ENCODE results near the gene DMRTB1. TPM values are rescaled to one million over a fixed set of nuclear protein-coding genes. Genes with fewer than 3 reads are reported as not detected.

The DMRTB1 gene
- total RNA-seq, 1 experiment from 2014 or later: not detected

DNA sequence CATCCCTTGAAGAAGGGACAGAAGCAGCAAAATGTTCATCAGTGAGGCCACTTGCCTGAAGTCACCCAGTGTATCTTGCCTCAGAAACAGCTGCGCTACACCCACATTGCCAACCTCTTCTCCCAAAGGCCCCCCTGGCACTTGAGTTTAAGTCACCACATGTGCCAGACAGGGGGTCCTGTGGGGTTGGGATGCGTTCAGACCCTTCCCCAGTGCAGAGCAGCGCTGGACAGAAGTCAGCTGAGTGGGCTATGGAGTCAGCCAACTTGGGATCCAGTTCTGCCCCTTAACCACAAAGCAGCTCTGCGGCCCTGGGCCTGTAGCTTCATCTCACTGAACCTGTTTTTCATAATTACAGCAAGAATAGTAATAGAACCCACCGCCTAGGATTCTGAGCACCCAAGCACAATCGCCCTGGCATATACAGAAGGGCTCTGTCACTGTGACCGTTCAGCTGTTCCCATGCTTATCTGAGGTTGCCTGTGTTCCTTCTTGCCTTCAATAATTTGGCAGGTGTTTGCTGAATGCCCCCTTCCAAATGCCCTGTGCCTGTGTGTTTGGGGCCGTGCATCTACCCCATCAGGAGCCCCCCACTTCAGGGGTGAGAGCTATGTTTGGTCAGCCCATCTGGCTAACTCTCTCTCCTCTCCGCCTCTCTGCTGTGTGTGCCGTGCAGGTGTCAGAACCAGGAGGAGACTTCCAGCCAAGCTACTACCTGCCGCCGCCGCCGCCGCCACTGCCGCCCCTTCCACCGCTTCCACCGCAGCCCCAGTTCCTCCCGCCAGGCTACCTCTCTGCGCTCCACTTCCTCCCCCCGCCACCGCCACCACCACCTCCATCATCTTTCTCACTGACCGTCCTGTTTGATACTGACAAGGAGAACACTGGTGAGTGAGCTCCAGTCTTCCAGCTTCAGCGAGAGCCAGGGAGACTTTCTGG is 5.0 kb downstream of the DMRTB1 start:
- DNase-seq (ENCODE audit: low read depth): no peak

- no peak for DNase-seq (ENCODE audit: low read depth)
Observed at GRCh38 chr1:53465023-53465957, 6.1 kb downstream of the DMRTB1 start.

DNA sequence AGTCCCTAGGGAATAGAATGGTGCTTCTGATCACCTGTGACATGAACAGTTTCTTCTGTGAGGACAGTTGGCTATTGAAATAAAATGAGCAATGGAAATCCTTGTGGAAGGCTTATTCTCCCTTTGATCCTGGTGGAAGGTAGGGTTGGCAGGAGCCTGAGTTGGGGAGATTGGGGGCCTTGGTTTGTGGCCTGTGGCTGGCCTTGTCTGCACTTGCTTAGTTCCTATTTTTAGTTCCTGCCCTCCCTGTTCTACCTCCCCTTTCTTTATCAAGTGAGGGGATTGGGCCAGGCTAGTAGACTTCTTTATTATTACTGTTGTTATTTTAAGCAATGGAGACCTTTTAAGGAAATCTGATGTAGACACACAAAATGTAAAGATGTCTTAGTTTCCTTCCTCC is 8.2 kb downstream of the DMRTB1 start:
- DNase-seq (ENCODE audit: low read depth): no peak

DNA sequence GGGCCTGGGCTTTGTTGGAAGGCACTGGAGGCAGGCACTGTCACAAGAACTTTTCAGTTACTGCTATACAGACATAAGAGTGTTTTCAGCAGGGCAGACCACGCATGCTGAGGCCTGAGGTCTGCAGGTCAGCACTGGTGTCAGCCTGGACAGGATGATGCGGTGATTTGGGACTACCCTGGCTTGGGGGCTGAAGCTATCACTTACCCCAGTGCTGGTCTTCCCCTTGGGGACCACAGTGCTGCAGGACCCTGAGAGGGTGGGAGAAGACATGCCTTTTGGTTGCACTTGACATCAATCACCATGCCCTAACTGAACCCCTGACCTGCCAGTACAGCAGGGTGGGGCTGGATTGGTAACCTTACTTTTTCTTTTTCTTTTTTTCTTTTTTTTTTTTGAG is 9.2 kb downstream of the DMRTB1 start:
- DNase-seq (ENCODE audit: low read depth): no peak

GRCh38 chr1:53469373-53469772 is 10.2 kb downstream of the DMRTB1 start:
- DNase-seq (ENCODE audit: low read depth): no peak

- DNase-seq (ENCODE audit: low read depth): no peak
Observed at GRCh38 chr1:53470155-53470554, 11.0 kb downstream of the DMRTB1 start.

GRCh38 chr1:53470584-53470983 is 11.4 kb downstream of the DMRTB1 start:
- DNase-seq (ENCODE audit: low read depth): no peak

GRCh38 chr1:53471000-53471399 is 11.8 kb downstream of the DMRTB1 start:
- no peak for DNase-seq (ENCODE audit: low read depth)

DNA sequence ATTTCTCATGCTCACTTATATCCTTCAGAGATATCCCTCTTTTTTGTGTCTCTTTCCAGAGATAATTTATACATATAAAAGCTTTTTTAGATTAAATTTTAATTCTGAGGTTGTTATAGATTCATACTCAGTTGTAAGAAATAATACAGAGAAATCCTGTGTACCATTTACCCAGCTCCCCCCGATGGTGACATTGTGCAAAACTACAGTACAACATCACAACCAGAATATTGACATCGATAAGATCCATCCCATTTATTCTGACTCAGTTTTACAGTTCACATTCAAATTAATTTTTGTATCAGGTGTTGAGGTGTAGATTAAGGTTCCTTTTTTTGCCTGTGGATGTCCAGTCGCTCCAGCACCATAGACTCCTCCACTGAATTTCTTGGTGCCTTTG is 14.3 kb downstream of the DMRTB1 start:
- no peak for DNase-seq (ENCODE audit: low read depth)

DNA sequence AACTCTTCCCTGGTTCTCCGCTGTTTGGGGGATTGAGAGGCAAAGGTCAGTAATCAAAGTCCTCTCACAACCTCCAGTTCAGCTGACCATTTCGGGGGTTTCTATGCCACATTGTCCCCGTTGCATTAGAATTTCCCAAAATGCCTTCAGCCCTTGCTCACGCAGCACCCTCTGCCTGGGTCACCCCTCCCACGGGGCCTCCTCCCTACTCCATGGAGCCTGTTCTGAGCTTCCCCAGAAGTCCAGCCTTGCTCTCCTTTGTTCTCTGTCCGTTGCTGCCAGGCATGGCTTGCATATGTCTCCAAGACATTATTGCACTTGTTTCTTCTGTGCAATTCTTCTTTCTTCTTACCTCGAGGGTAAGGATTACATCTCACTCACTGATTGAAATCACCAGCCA is 16.5 kb downstream of the DMRTB1 start:
- no peak for DNase-seq (ENCODE audit: low read depth)

GRCh38 chr1:53476579-53476978 is 17.4 kb downstream of the DMRTB1 start:
- no peak for DNase-seq (ENCODE audit: low read depth)

GRCh38 chr1:53477651-53478501 is 18.7 kb downstream of the DMRTB1 start:
- no peak for DNase-seq (ENCODE audit: low read depth)

- DNase-seq (ENCODE audit: low read depth): no peak
Observed at GRCh38 chr1:53478502-53478818, 19.3 kb downstream of the DMRTB1 start.

GRCh38 chr1:53480678-53481077 is 21.5 kb downstream of the DMRTB1 start:
- DNase-seq (ENCODE audit: low read depth): no peak

DNA sequence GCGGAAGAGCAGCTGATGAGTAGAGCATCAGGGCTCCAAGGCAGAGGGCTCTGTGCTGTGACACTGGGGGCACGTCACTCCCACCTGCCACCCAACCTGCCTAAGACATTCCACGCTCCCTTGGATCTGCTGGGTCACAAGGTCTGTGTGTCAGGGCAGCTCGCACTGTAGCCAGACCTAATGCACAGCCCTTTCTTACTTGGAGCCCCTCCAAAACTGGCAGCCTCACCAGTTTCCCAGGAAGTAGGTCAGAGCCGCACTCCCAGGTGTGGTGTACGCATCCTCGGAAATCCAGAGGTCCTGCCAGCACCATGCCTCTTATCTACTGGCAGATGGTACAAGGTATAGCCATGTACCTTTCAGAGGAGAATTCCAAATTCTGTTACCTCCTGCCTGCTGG is 22.3 kb downstream of the DMRTB1 start:
- DNase-seq (ENCODE audit: low read depth): no peak

- DNase-seq (ENCODE audit: low read depth): no peak
Observed at GRCh38 chr1:53482441-53483153, 23.4 kb downstream of the DMRTB1 start.

DNA sequence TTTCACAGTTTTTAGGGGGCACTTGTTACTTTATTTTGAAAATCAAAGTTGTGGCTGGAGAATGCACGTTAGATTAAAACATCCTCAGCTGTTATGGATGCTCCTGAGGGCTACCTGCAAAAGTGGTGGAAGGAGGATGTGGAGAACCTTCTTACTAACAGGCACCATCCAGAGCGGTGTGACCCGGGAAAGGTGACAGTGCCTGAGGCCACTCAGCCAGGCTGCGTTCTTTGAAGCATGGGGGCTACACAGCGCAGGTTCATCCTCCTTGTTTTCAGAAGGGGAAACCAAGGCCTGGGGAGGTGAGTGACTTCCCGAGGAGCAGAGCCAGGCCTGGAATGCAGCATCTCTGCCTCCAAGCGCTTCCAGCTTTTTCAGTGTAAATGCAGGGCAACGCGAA is 24.0 kb downstream of the DMRTB1 start:
- no peak for DNase-seq (ENCODE audit: low read depth)

DNA sequence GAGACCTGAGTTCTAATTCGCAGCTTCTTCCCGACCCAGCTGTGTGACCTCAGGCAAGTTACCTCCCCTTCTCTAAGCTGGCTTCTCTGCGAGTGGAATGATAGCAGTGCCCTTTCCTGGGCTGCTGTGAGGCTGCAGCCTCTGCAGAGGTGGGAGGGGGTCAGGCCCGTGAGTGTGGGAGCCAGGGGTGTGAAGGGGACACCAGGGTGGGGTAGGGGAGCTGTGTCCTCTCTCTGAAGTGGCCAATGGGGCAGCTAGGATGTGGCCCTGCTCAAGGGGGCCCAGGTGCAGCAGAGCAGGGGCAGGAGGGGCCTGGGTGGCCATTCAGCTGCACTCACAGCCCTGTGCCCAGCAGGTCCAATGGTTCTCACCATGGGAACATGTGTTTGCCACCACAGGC is 24.5 kb downstream of the DMRTB1 start:
- DNase-seq (ENCODE audit: low read depth): no peak

GRCh38 chr1:53484705-53485477 is 25.7 kb downstream of the DMRTB1 start:
- DNase-seq (ENCODE audit: low read depth): no peak
